HG03469 (cell line): ENCODE data around the gene IVD.

Source experiments
- ATAC-seq: cut with Tn5 transposase; IDR thresholded peaks from one replicate; pipeline ENCODE4 v1.9.1; 2021; ENCODE audit warnings: mild to moderate bottlenecking, moderate library complexity, moderate number of reproducible peaks; ENCODE audit not compliant: unreplicated experiment

Gene IVD

GRCh38 chr15:40412095-40412759 is 6.6 kb downstream of the IVD start:
- ATAC-seq = no peak

DNA sequence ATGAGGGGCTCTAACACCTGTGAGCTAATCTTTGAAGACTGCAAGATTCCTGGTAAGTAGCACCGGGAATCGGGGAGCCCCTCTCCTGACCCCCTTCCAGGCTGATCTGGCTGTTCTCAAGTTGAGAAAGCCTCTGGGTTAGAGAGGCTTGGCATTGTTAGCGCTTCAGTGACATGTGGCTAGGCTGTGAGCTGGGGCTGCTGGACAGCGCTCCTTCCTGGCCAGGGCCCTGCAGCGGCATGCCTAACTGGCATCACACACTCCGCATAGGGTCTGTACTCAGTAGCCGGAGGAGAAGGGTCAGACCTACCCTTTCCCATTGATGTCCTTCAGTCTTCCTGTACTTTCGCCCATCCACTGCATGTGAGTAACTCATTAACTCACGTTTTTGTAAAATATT is 7.4 kb downstream of the IVD start:
- ATAC-seq = no peak

DNA sequence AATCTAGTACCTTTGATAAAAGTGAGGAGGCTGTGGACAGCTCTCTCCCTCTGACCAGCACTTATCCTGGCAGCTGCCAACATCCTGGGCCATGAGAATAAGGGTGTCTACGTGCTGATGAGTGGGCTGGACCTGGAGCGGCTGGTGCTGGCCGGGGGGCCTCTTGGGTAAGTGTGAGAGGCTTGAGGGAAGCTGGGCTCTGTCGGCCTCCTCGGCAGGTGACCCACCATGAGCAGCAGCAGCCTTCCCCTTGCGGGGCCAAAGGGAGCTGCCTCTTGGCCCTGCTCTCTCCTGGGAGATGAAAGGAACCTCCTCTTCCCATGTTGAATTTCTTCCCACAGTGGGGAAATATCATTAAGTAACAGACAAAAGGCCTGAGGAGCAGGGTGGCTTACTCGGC is 9.2 kb downstream of the IVD start:
- ATAC-seq = no peak

- no peak for ATAC-seq
These were observed 9.6 kb downstream of the IVD start for GRCh38 chr15:40415226-40415625.

DNA sequence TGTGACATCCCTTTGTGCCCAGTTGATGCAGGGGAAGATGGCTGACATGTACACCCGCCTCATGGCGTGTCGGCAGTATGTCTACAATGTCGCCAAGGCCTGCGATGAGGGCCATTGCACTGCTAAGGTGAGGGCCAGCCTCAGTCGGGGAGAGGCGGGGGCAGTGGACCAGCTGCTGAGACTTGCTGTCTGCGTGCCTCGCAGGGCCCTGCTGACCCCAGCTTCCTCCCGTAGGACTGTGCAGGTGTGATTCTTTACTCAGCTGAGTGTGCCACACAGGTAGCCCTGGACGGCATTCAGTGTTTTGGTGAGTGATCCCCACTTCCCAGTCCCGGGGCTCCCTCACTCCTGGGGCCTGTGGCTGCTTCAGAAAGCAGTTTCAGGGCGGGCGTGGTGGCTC is 10.5 kb downstream of the IVD start:
- no peak for ATAC-seq

- ATAC-seq = no peak
These were observed 12.5 kb downstream of the IVD start for GRCh38 chr15:40418126-40418525.

DNA sequence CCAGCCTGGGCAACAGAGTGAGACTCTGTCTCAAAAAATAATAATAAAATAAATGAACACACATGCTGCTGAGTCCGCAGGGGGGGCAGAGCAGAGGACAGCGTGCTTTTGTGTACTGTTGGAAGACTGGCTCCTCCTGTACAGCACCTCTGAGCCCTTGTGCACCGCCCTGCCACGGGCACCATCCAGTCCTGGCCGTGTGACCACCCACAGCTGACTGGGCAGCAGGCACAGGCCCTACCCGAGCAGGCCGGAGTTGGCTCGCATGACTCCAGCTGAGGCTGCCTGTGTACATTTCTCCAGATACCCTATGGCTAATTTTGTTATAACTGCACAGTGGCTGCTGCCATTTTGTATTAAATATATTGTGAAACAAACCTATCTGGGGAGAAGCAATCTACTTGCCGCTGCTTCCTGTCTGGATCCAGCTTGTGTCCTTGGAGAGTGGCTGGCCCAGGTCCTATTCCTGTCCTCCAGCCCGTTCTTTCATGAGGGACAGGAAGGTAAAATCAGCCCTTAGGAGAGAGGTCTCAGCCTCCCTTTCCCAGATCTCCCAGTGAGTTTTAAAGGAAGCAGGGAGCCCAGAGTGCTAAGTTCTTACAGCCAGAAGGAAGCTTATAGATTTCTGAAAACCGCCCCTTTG is 14.6 kb downstream of the IVD start:
- ATAC-seq = no peak

DNA sequence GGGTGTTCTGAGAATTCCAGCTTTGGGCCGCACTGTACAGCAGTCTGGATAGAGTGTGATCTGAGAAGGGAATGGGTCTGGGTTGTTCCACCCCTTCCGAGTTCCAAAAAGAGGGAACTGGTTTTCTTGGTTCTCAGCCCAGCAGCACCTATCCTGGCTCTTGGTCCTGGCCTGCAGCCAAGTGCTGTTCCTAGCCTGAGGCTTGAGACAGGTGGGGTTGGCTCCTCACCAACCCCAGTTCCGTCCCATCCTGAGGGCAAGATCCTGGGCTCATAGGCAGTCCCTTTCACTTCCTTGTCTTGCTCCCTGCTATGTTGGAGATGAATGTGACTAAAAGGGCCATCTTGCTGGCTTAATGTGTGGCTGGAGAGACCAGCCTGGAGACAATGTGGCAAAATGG is 15.2 kb downstream of the IVD start:
- ATAC-seq = no peak

DNA sequence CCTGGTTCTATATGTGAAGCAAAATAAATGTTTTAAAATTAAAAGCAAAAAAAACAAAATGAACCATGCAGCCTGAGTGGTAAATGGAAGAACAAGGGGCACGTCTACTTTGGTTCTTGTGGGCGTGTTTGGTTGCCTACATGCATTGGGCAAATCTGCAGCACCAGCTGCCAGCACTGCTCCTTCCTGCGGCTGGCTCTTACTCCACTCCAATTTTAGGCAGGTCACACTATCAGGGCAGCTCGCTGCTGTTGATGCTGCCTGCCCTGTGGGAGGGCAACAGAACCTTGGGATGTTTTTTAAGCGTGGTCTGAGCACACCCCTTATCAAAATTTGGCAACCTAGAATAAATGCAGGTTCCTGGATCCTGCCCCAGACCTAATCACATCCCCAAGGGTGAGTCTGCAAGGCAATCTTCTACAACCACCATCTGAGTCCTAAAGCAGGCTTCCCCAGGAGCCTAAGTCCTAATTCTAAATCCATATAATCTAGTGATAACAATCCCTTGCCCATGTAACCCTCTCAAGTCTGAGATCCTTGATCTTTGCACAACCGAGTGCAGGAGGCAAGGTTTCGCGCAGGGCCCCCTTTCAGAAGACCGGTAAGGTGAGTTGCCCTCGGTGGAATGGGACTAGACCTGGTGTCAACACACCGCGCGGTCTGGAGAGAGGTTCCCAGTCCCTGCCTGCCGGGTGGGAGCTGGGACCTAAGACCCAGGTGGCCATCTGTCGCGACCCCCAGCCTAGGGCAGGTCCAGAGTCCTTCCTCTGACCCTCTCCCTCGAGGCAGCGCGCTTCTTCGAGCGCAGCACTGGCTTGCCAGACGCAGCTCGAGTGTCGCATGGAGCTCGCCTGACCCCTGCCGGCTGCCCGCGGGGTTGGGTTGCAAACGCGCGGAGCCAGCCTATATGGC is 15.9 kb downstream of the IVD start:
- ATAC-seq = no peak

- ATAC-seq = no peak
These were observed 19.0 kb downstream of the IVD start for GRCh38 chr15:40424483-40425115.

DNA sequence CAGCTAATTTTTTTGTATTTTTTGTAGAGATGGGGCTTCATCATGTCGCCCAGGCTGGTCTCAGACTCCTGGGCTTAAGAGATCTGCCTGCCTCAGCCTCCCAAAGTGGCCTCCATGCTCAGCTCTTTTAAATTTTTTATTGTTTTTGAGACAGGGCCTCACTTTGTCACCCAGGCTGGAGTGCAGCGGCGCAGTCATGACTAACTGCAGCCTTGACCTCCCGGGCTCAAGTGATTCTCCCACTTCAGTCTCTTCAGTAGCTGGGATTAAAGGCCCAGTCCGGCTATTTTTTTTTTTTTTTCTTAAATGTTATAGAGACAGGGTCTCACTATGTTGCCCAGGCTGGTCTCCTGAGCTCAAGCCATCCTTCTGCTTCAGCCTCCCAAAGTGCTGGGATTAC is 20.1 kb downstream of the IVD start:
- no peak for ATAC-seq

DNA sequence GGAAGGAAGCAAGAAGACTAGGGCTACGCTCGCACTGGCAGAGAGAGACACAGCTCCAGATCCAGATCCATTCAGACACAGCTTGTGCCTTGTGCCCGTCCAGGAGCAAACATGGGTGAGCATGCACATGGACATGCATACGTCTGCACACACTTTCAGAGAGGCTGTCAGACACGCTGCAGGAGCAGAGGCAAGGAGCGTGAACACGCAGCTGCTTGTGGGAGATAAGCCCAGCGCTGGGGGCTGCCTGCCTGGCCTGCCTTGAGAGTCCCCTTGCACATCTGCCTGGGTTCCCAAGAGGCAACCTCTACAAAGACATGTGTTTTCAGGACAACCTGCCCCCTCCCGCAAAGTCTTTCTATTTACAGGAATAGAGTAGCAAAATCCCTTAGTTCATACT is 21.6 kb downstream of the IVD start:
- no peak for ATAC-seq

- ATAC-seq = no peak
These were observed 22.6 kb downstream of the IVD start for GRCh38 chr15:40428185-40428584.

GRCh38 chr15:40429068-40429710 is 23.6 kb downstream of the IVD start:
- ATAC-seq = no peak

DNA sequence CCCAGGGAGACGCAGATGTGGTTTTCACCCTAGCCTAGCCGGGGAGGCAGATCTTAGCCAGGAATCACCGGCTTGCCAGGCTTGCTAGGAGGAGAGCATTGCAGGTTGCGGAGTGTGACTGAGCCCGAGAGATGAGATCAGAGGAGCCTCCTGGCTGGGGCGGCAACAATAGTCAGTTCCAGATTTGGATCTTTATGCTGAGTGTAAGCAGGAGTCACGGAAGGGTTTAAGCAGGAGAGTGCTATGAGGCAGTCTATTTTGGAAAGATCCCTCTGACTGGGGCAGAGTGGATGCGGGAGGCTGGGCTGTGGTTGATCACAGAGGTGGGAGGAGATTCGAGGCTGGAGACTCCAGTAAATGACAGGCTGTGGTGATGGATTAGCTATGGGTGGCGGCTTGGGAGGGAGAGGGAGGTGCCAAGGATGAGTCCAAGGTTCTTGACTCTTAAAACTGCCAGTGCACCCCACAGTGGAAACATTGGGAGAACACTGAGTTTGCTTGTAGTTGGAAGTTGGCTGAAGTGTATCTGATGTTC is 24.7 kb downstream of the IVD start:
- ATAC-seq = no peak

- no peak for ATAC-seq
These were observed 29.6 kb downstream of the IVD start for GRCh38 chr15:40435023-40435709.

GRCh38 chr15:40435710-40436089 is 30.1 kb downstream of the IVD start:
- no peak for ATAC-seq

- no peak for ATAC-seq
These were observed 30.7 kb downstream of the IVD start for GRCh38 chr15:40436116-40436891.
